Epithelial cell of proximal tubule (primary cell): ENCODE results near the gene CLSTN1. TPM values are rescaled to one million over a fixed set of nuclear protein-coding genes. Genes with fewer than 3 reads are reported as not detected.

Source experiments
- DNase-seq: peaks from one replicate; pipeline ENCODE4 v3.0.0-alpha.2; 2011; ENCODE audit warnings: low read depth
- H3K4me3 ChIP-seq: 2 replicates; pipeline ENCODE4 v1.5.1; 2011; ENCODE audit warnings: low read depth, mild to moderate bottlenecking, low read length
- CTCF ChIP-seq: conservative IDR thresholded peaks from 2 replicates; pipeline ENCODE4 v1.5.1; 2012; ENCODE audit warnings: low read depth, mild to moderate bottlenecking, low read length
- total RNA-seq: library from RNA; depleted of rRNA; stranded (reverse); fragments of >200 nt; gene quantifications from 2 replicates; pipeline ENCODE4 v1.2.3, GENCODE V29; 2015

Gene CLSTN1
- total RNA-seq, 1 donor from 2014 or later = 87.5 TPM

GRCh38 chr1:9721606-9722377 is 102.0 kb downstream of the CLSTN1 start:
- H3K4me3 ChIP-seq = no peak overlapping the region
- DNase-seq = no peak

DNA sequence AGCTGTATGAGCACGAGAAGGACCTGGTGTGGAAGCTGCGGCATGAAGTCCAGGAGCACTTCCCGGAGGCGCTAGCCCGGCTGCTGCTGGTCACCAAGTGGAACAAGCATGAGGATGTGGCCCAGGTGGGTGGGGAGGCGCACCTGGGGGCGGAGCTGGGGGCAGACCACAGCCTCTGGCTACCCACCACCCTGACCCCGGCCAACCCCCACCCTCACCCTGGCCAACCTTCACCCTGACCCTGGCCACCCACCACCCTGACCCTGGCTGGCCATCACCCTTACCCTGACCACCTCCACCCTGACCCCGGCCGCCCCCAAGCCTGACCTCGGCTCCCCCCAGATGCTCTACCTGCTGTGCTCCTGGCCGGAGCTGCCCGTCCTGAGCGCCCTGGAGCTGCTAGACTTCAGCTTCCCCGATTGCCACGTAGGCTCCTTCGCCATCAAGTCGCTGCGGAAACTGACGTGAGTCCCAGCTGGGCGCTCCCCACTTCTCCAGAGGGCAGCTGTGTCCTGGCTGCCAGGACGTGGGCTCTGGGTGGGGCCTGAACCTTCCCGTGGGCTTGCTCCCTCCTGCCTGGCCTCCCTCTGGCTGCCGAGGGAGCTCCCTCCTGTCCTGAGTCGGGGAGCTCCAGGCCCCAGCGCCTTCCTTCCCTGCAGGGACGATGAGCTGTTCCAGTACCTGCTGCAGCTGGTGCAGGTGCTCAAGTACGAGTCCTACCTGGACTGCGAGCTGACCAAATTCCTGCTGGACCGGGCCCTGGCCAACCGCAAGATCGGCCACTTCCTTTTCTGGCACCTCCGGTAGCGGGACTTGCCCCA is 102.8 kb downstream of the CLSTN1 start:
- no peak for DNase-seq
- no peak overlapping the region for H3K4me3 ChIP-seq
- TF ChIP-seq CTCF = no peak

More at GRCh38 chr1:9721606-9722377, 102.0 kb downstream of the CLSTN1 start:
- TF ChIP-seq CTCF = peak; percentile 62

DNA sequence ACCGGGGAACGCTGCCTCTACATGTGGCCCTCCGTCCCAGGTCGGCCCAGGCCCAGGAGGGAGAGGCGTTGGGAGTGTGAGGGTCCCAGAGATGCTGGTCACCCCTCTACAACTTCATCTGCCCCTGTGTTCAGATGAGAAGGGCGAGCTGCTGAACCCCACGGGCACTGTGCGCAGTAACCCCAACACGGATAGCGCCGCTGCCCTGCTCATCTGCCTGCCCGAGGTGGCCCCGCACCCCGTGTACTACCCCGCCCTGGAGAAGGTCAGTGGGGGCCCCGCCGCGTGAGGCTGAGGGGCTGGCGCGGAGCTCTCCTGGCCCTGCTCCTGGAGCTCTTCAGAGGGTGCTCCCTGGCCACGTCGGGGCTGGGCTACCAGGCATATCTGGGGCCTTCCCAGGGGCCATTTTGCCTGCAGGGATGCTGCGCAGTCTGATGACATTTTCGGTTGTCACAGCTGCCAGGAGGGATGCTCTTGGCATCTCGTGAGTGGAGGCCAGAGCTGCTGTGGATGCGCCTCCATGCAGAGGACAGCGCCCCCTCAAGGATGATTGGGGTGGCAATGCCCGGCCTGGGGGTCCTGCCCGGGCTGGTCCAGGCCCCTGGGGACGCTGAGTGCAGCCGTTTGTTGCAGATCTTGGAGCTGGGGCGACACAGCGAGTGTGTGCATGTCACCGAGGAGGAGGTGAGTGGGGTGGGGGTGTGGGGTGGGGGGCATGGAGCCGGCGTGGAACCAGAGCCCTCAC is 103.6 kb downstream of the CLSTN1 start:
- DNase-seq = no peak
- no peak for TF ChIP-seq CTCF
- no peak overlapping the region for H3K4me3 ChIP-seq

DNA sequence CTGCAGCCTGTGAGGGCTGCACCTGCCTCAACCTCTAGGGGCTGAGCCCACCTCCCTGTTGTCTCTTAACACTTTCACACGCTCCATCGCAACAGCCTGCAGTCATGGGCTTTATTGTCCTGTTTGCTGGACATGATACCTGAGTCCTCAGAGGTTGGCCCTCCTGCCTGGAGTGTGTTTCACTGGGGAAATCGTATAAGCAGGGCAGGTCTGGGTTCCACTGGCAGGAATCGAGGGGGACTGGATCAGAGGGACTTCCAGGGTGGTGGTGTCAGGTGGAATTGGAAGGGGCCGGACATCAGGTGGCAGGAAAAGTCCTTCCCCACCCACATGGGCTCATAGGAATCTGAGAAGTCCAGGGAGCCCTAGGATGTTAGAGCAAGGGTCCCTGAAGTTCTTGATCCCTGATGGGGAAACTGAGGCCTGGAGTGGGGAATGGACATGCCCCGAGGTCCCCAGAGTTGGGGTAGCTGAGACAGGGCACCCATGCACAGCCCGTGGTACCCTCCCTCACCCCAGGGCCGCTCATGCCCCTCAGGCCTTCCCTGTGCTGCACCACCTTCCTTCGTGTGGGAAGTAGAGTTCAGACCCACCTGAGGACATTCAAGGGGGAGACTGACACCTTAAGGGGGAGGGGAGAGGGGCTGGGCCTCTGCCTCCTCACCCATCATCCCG is 105.6 kb downstream of the CLSTN1 start:
- TF ChIP-seq CTCF = no peak
- H3K4me3 ChIP-seq = no peak overlapping the region
- DNase-seq = no peak

GRCh38 chr1:9717193-9718005 is 106.4 kb downstream of the CLSTN1 start:
- H3K4me3 ChIP-seq = peak overlapping the region; percentile 26
- no peak for DNase-seq
- TF ChIP-seq CTCF = peak; percentile 9
